Activated B cell treated with CpG ODN at 0.5 μM for 24 hours (primary cell): ENCODE measurements around the gene DDX5. TPM values are rescaled to one million over a fixed set of nuclear protein-coding genes. Genes with fewer than 3 reads are reported as not detected.

ENCODE experiments used
- ATAC-seq: fragments of 200-7000 bp; cut with Tn5 transposase; one replicate; pipeline ENCODE4 v1.10.0; 2021; ENCODE audit warnings: low read depth, mild to moderate bottlenecking, moderate library complexity
- CTCF ChIA-PET: fragments of 350-600 bp; sonication (Branson Sonifier 250); formaldehyde crosslinking; loops from one replicate; lab custom pipeline; 2021; ENCODE audit warnings: antibody characterized with exemption; lab: Charles Lee
- POLR2A ChIA-PET: fragments of 350-600 bp; sonication (Branson Sonifier 250); formaldehyde crosslinking; loops from one replicate; lab custom pipeline; 2021; ENCODE audit warnings: antibody characterized with exemption; lab: Charles Lee
- DNase-seq: peaks from one replicate; pipeline ENCODE4 v3.0.0; 2022
- H3K27ac Mint-ChIP-seq: one replicate; pipeline ENCODE4 v1.8.0; 2020; ENCODE audit warnings: mixed read lengths
- H3K27me3 Mint-ChIP-seq: one replicate; pipeline ENCODE4 v1.8.0; 2021; ENCODE audit warnings: mixed read lengths
- H3K36me3 Mint-ChIP-seq: one replicate; pipeline ENCODE4 v1.8.0; 2021; ENCODE audit warnings: low read depth, mixed read lengths
- H3K4me1 Mint-ChIP-seq: one replicate; pipeline ENCODE4 v1.8.0; 2021; ENCODE audit warnings: mixed read lengths
- H3K4me3 Mint-ChIP-seq: one replicate; pipeline ENCODE4 v1.8.0; 2020; ENCODE audit warnings: mild to moderate bottlenecking, mixed read lengths
- H3K9me3 Mint-ChIP-seq: one replicate; pipeline ENCODE4 v1.8.0; 2020; ENCODE audit warnings: mixed read lengths
- CTCF ChIP-seq: fragments of 200-600 bp; IDR thresholded peaks from one replicate; pipeline ENCODE4 v1.8.0; 2022; ENCODE audit warnings: antibody characterized with exemption, mild to moderate bottlenecking
- intact Hi-C: fragments of 100-400 bp; cut with micrococcal nuclease; formaldehyde crosslinking; loops from one replicate; pipeline ENCODE4 v1.15.1; 2024
- total RNA-seq: library from RNA; stranded (reverse); gene quantifications from 2 replicates; pipeline ENCODE4 v1.2.3, GENCODE V29; 2022

The DDX5 gene
- 1,149 and 1,208 TPM in 2 replicates for total RNA-seq

- H3K9me3 Mint-ChIP-seq: no peaks in the 10 kb centered on the region
- peaks cover 85% of the 10 kb centered on the region for H3K36me3 Mint-ChIP-seq
- H3K27ac Mint-ChIP-seq: peak within 1 kb of the TSS; percentile 100
- TF ChIP-seq CTCF: no peak
- CTCF ChIA-PET: interaction anchor here (1.0 to 3.6 kb wide), 5 partner anchors 9 to 187 kb away, joined by 3 to 55 read pairs (median 3); partner anchors contain the start of genes POLG2 and SMURF2
- DNase-seq (peak; percentile 93), ATAC-seq (peak; percentile 68)
- H3K4me3 Mint-ChIP-seq: peak within 1 kb of the TSS; percentile 100
- H3K4me1 Mint-ChIP-seq: peaks cover 56% of the 10 kb centered on the region
- POLR2A ChIA-PET: interaction anchor here (0.6 to 4.2 kb wide), 62 partner anchors 8 to 1786 kb away, joined by 3 to 295 read pairs (median 5); partner anchors contain the start of genes CCDC47, DDX42, ERN1 and GNA13
- no peaks in the 10 kb centered on the region for H3K27me3 Mint-ChIP-seq
- intact Hi-C loops: loop anchor here (1.0 to 5.0 kb wide), 13 partner anchors 9 to 954 kb away; partner anchors contain the start of genes DCAF7, ERN1, FTSJ3 and GNA13
Measured at GRCh38 chr17:64506201-64506575, at the start of gene DDX5. TSS of gene DDX5 (minus strand) at chr17:64506289. CDS start at chr17:64506119, 170 bp downstream.

GRCh38 chr17:64555281-64555680 lies 49.2 kb upstream of the DDX5 start:
- Mint-ChIP-seq H3K9me3 (no peaks in the 10 kb centered on the region), H3K4me1 (no peaks in the 10 kb centered on the region), H3K4me3 (no peak overlapping the region), H3K36me3 (peaks cover 62% of the 10 kb centered on the region), H3K27ac (no peak overlapping the region), H3K27me3 (no peaks in the 10 kb centered on the region)
- ChIA-PET POLR2A (interaction anchor here (0.9 kb wide), 1 partner anchor 49 kb away, joined by 3 read pairs; the partner anchor contains the start of genes CEP95 and DDX5), CTCF (no interaction called here)
- ATAC-seq: no peak
- DNase-seq: no peak
- no peak for TF ChIP-seq CTCF
- intact Hi-C loops: no loop called here

GRCh38 chr17:64554028-64554637 lies 48.0 kb upstream of the DDX5 start:
- H3K4me1 Mint-ChIP-seq: no peaks in the 10 kb centered on the region
- H3K9me3 Mint-ChIP-seq: no peaks in the 10 kb centered on the region
- H3K27me3 Mint-ChIP-seq: no peaks in the 10 kb centered on the region
- ChIA-PET POLR2A (no interaction called here), CTCF (no interaction called here)
- no peak for TF ChIP-seq CTCF
- DNase-seq (no peak), ATAC-seq (no peak)
- H3K27ac Mint-ChIP-seq: peak overlapping the region; percentile 30
- peaks cover 69% of the 10 kb centered on the region for H3K36me3 Mint-ChIP-seq
- intact Hi-C loops: no loop called here
- H3K4me3 Mint-ChIP-seq: no peak overlapping the region

- CTCF ChIA-PET: no interaction called here
- Mint-ChIP-seq H3K4me1 (no peaks in the 10 kb centered on the region), H3K9me3 (no peaks in the 10 kb centered on the region), H3K36me3 (peaks cover 74% of the 10 kb centered on the region), H3K4me3 (no peak overlapping the region), H3K27ac (no peak overlapping the region), H3K27me3 (no peaks in the 10 kb centered on the region)
- intact Hi-C loops: no loop called here
- DNase-seq: no peak
- ATAC-seq: no peak
- no peak for TF ChIP-seq CTCF
- POLR2A ChIA-PET: no interaction called here
Measured at GRCh38 chr17:64551461-64551860, 45.4 kb upstream of the DDX5 start.

GRCh38 chr17:64547319-64547718 lies 41.2 kb upstream of the DDX5 start:
- H3K27ac Mint-ChIP-seq: no peak overlapping the region
- no peak overlapping the region for H3K4me3 Mint-ChIP-seq
- DNase-seq (no peak), ATAC-seq (no peak)
- ChIA-PET CTCF (no interaction called here), POLR2A (no interaction called here)
- no peak for TF ChIP-seq CTCF
- intact Hi-C loops: no loop called here
- no peaks in the 10 kb centered on the region for H3K27me3 Mint-ChIP-seq
- no peaks in the 10 kb centered on the region for H3K4me1 Mint-ChIP-seq
- H3K36me3 Mint-ChIP-seq: peaks cover 66% of the 10 kb centered on the region
- no peaks in the 10 kb centered on the region for H3K9me3 Mint-ChIP-seq
